ENCODE data around the gene PCBP3.

The PCBP3 gene

GRCh38 chr21:45900034-45900868 is 256.7 kb downstream of the PCBP3 start:
- DNase-seq, result no peak

- no peak for DNase-seq
Measured at GRCh38 chr21:45901061-45901690, 257.7 kb downstream of the PCBP3 start.

- DNase-seq, result no peak
Measured at GRCh38 chr21:45902292-45902995, 258.9 kb downstream of the PCBP3 start.

GRCh38 chr21:45905196-45905595 is 261.7 kb downstream of the PCBP3 start:
- DNase-seq, result no peak

- no peak for DNase-seq
Measured at GRCh38 chr21:45906196-45906805, 262.8 kb downstream of the PCBP3 start.

- no peak for DNase-seq
Measured at GRCh38 chr21:45906859-45907258, 263.3 kb downstream of the PCBP3 start.

GRCh38 chr21:45908536-45909237 is 265.2 kb downstream of the PCBP3 start:
- DNase-seq, result no peak

GRCh38 chr21:45909238-45909988 is 265.9 kb downstream of the PCBP3 start:
- no peak for DNase-seq

GRCh38 chr21:45910155-45910547 is 266.6 kb downstream of the PCBP3 start:
- DNase-seq, result no peak

- DNase-seq, result no peak
Measured at GRCh38 chr21:45910548-45911221, 267.2 kb downstream of the PCBP3 start.

- DNase-seq, result no peak
Measured at GRCh38 chr21:45911806-45912325, 268.3 kb downstream of the PCBP3 start.

- DNase-seq, result no peak
Measured at GRCh38 chr21:45912611-45913417, 269.3 kb downstream of the PCBP3 start.

- DNase-seq, result no peak
Measured at GRCh38 chr21:45913418-45913765, 269.9 kb downstream of the PCBP3 start.

GRCh38 chr21:45913886-45914285 is 270.4 kb downstream of the PCBP3 start:
- DNase-seq, result no peak

- DNase-seq, result no peak
Measured at GRCh38 chr21:45914321-45914845, 270.9 kb downstream of the PCBP3 start.

GRCh38 chr21:45916011-45916840 is 272.7 kb downstream of the PCBP3 start:
- no peak for DNase-seq

GRCh38 chr21:45917241-45917640 is 273.7 kb downstream of the PCBP3 start:
- DNase-seq, result no peak

- DNase-seq, result no peak
Measured at GRCh38 chr21:45918011-45918410, 274.5 kb downstream of the PCBP3 start.

GRCh38 chr21:45918835-45919447 is 275.4 kb downstream of the PCBP3 start:
- no peak for DNase-seq
